WTC11 (cell line): ENCODE measurements around the gene MAML2. TPM values are rescaled to one million over a fixed set of nuclear protein-coding genes. Genes with fewer than 3 reads are reported as not detected.

Source experiments
- ATAC-seq: fragments of 200-7000 bp; cut with Tn5 transposase; 2 replicates; pipeline ENCODE4 v1.10.0; 2021; ENCODE audit warnings: mild to moderate bottlenecking, moderate library complexity
- CTCF ChIA-PET: fragments of 300-600 bp; sonication (Branson Sonifier 250); formaldehyde crosslinking; loops from one replicate; lab custom pipeline; 2021; ENCODE audit warnings: antibody characterized with exemption; lab: Charles Lee
- POLR2A ChIA-PET: fragments of 350-600 bp; sonication (Branson Sonifier 250); formaldehyde crosslinking; loops from one replicate; lab custom pipeline; 2021; ENCODE audit warnings: antibody characterized with exemption; lab: Charles Lee
- DNase-seq: peaks from one replicate; pipeline ENCODE4 v3.0.0; 2021; ENCODE audit warnings: low spot score
- H3K27ac Mint-ChIP-seq: 2 replicates; pipeline ENCODE4 v1.8.0; 2021; ENCODE audit warnings: mixed read lengths
- H3K27me3 Mint-ChIP-seq: 2 replicates; pipeline ENCODE4 v1.8.0; 2021; ENCODE audit warnings: low read depth, mild to moderate bottlenecking, moderate library complexity, mixed read lengths
- H3K36me3 Mint-ChIP-seq: 2 replicates; pipeline ENCODE4 v1.8.0; 2021; ENCODE audit warnings: mixed read lengths
- H3K4me1 Mint-ChIP-seq: 2 replicates; pipeline ENCODE4 v1.8.0; 2022; ENCODE audit warnings: mixed read lengths
- H3K4me3 Mint-ChIP-seq: 2 replicates; pipeline ENCODE4 v1.8.0; 2021; ENCODE audit warnings: mild to moderate bottlenecking, moderate library complexity, mixed read lengths
- H3K9me3 Mint-ChIP-seq: 2 replicates; pipeline ENCODE4 v1.8.0; 2021; ENCODE audit warnings: mixed read lengths
- AR ChIP-seq: fragments of 250-450 bp; sonication (Bioruptor Pico); IDR thresholded peaks from 2 replicates; pipeline ENCODE4 v1.9.0; 2021; ENCODE audit warnings: mild to moderate bottlenecking
- ATF1 ChIP-seq: sonication (generic); formaldehyde crosslinking; IDR thresholded peaks from 2 replicates; pipeline ENCODE4 v1.8.1; 2023; ENCODE audit warnings: mild to moderate bottlenecking, moderate library complexity, missing genetic modification reagents
- E2F4 ChIP-seq: sonication (generic); formaldehyde crosslinking; IDR thresholded peaks from 2 replicates; pipeline ENCODE4 v1.8.1; 2022; ENCODE audit warnings: low read depth, mild to moderate bottlenecking, moderate library complexity, missing genetic modification reagents, borderline replicate concordance
- ELF4 ChIP-seq: sonication (generic); formaldehyde crosslinking; IDR thresholded peaks from 2 replicates; pipeline ENCODE4 v1.8.1; 2022; ENCODE audit warnings: low read depth, mild to moderate bottlenecking, moderate library complexity, missing genetic modification reagents
- EMX1 ChIP-seq: fragments of 250-450 bp; sonication (Bioruptor Pico); IDR thresholded peaks from 2 replicates; pipeline ENCODE4 v1.8.0; 2021; ENCODE audit warnings: mild to moderate bottlenecking
- GABPB1 ChIP-seq: sonication (generic); formaldehyde crosslinking; IDR thresholded peaks from 2 replicates; pipeline ENCODE4 v1.8.1; 2023; ENCODE audit warnings: mild to moderate bottlenecking, missing genetic modification reagents
- JUN ChIP-seq: sonication (generic); formaldehyde crosslinking; IDR thresholded peaks from 2 replicates; pipeline ENCODE4 v1.8.0; 2023; ENCODE audit warnings: mild to moderate bottlenecking, missing genetic modification reagents
- NR1H2 ChIP-seq: sonication (generic); formaldehyde crosslinking; IDR thresholded peaks from 2 replicates; pipeline ENCODE4 v1.9.0; 2021; ENCODE audit warnings: mild to moderate bottlenecking, moderate library complexity, missing genetic modification reagents
- PREB ChIP-seq: sonication (generic); formaldehyde crosslinking; IDR thresholded peaks from 2 replicates; pipeline ENCODE4 v1.8.1; 2022; ENCODE audit warnings: mild to moderate bottlenecking, missing genetic modification reagents, moderate library complexity, borderline replicate concordance
- SMAD3 ChIP-seq: sonication (generic); formaldehyde crosslinking; IDR thresholded peaks from 2 replicates; pipeline ENCODE4 v1.8.0; 2022; ENCODE audit warnings: missing genetic modification reagents, mild to moderate bottlenecking, borderline replicate concordance
- SP1 ChIP-seq: sonication (generic); formaldehyde crosslinking; conservative IDR thresholded peaks from 2 replicates; pipeline ENCODE4 v1.8.1; 2022; ENCODE audit warnings: missing genetic modification reagents
- TCF7 ChIP-seq: sonication (generic); formaldehyde crosslinking; IDR thresholded peaks from 2 replicates; pipeline ENCODE4 v1.8.0; 2022; ENCODE audit warnings: mild to moderate bottlenecking, low read depth, missing genetic modification reagents, moderate library complexity
- ZBTB21 ChIP-seq: sonication (generic); formaldehyde crosslinking; IDR thresholded peaks from 2 replicates; pipeline ENCODE4 v1.8.1; 2023; ENCODE audit warnings: mild to moderate bottlenecking, missing genetic modification reagents, borderline replicate concordance
- ZNF138 ChIP-seq: sonication (generic); formaldehyde crosslinking; conservative IDR thresholded peaks from 2 replicates; pipeline ENCODE4 v1.8.1; 2022; ENCODE audit warnings: mild to moderate bottlenecking, moderate library complexity, missing genetic modification reagents
- ZNF317 ChIP-seq: sonication (generic); formaldehyde crosslinking; IDR thresholded peaks from 2 replicates; pipeline ENCODE4 v1.8.1; 2023; ENCODE audit warnings: low read depth, mild to moderate bottlenecking, moderate library complexity, missing genetic modification reagents, borderline replicate concordance
- ZNF512 ChIP-seq: sonication (generic); formaldehyde crosslinking; IDR thresholded peaks from 2 replicates; pipeline ENCODE4 v1.8.1; 2022; ENCODE audit warnings: missing genetic modification reagents, borderline replicate concordance
- ZNF671 ChIP-seq: fragments of 250-450 bp; sonication (Bioruptor Pico); IDR thresholded peaks from 2 replicates; pipeline ENCODE4 v1.8.0; 2021; ENCODE audit warnings: mild to moderate bottlenecking
- total RNA-seq: library from RNA; stranded (reverse); gene quantifications from 3 replicates; pipeline ENCODE4 v1.2.3, GENCODE V29; 2021
- TF ChIP-seq, protein P1 (sequence below): sonication (generic); formaldehyde crosslinking; IDR thresholded peaks from 2 replicates; pipeline ENCODE4 v1.8.1; 2023; ENCODE audit warnings: mild to moderate bottlenecking, missing genetic modification reagents, borderline replicate concordance
- TF ChIP-seq, protein P2 (sequence below): sonication (generic); formaldehyde crosslinking; IDR thresholded peaks from 2 replicates; pipeline ENCODE4 v1.8.0; 2022; ENCODE audit warnings: mild to moderate bottlenecking, missing genetic modification reagents

MAML2 gene
- total RNA-seq, 1 experiment from 2014 or later, result 8.1 TPM

DNA sequence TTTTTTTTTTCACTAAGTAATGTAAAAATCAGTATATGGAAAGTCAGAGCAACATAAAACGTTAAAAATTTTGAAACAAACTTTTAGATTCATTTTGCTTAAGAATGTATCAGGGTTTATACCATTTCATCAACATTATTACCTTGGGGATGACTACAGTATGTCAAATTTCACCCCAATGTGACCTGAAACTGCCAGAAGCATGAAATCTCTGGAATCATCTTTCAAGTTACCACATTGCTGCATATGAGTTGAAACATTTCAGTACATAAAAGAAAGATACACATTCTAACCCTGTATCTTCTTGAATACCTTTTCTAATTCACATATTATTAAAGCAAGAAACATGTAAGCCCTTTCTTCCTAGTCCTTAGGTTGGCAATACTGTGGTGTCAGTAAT is 32.8 kb downstream of the MAML2 start (continued):
- no peak for TF ChIP-seq E2F4
- TF ChIP-seq PREB (CRISPR knock-in tag), result no peak
- no peak for TF ChIP-seq ZBTB21
- no peak for TF ChIP-seq ZNF671 (CRISPR knock-in tag)
- TF ChIP-seq, protein P1, sequence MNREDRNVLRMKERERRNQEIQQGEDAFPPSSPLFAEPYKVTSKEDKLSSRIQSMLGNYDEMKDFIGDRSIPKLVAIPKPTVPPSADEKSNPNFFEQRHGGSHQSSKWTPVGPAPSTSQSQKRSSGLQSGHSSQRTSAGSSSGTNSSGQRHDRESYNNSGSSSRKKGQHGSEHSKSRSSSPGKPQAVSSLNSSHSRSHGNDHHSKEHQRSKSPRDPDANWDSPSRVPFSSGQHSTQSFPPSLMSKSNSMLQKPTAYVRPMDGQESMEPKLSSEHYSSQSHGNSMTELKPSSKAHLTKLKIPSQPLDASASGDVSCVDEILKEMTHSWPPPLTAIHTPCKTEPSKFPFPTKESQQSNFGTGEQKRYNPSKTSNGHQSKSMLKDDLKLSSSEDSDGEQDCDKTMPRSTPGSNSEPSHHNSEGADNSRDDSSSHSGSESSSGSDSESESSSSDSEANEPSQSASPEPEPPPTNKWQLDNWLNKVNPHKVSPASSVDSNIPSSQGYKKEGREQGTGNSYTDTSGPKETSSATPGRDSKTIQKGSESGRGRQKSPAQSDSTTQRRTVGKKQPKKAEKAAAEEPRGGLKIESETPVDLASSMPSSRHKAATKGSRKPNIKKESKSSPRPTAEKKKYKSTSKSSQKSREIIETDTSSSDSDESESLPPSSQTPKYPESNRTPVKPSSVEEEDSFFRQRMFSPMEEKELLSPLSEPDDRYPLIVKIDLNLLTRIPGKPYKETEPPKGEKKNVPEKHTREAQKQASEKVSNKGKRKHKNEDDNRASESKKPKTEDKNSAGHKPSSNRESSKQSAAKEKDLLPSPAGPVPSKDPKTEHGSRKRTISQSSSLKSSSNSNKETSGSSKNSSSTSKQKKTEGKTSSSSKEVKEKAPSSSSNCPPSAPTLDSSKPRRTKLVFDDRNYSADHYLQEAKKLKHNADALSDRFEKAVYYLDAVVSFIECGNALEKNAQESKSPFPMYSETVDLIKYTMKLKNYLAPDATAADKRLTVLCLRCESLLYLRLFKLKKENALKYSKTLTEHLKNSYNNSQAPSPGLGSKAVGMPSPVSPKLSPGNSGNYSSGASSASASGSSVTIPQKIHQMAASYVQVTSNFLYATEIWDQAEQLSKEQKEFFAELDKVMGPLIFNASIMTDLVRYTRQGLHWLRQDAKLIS, result no peak
- no peak for TF ChIP-seq ZNF512 (CRISPR knock-in tag)
- TF ChIP-seq, all 79 proteins: peak for 0

DNA sequence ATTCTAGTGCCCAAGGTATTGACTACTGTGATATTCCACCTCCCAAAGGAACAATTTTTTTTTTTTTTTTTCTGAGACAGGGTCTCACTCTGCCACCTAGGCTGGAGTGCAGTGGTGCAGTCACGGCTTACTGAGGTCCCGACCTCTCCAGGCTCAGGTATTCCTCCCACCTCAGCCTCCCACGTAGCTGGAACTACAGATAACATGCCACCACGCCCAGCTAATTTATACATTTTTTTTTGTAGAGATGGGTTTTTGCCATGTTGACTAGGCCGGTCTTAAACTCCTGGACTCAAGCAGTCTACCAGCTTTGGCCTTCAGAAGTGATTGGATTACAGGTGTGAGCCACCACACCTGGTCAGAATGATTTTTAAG is 33.4 kb downstream of the MAML2 start:
- Mint-ChIP-seq H3K9me3 (no peaks in the 10 kb centered on the region), H3K36me3 (no peaks in the 10 kb centered on the region), H3K4me3 (no peak overlapping the region), H3K4me1 (peaks cover 57% of the 10 kb centered on the region), H3K27ac (no peak overlapping the region; the same call in 1 of the 2 replicates), H3K27me3 (no peaks in the 10 kb centered on the region)
- POLR2A ChIA-PET, result no interaction called here
- CTCF ChIA-PET, result no interaction called here
- ATAC-seq, result peak; percentile 19; the same call in 1 of the 2 replicates
- TF ChIP-seq NR1H2 (no peak), ZNF138 (CRISPR knock-in tag) (no peak), JUN (CRISPR knock-in tag) (no peak), TCF7 (CRISPR knock-in tag) (no peak), EMX1 (no peak), ELF4 (no peak), SP1 (CRISPR knock-in tag) (no peak), ATF1 (CRISPR knock-in tag) (no peak), AR (no peak), ZNF317 (CRISPR knock-in tag) (no peak), SMAD3 (no peak), GABPB1 (CRISPR knock-in tag) (no peak)
- TF ChIP-seq, protein P2, sequence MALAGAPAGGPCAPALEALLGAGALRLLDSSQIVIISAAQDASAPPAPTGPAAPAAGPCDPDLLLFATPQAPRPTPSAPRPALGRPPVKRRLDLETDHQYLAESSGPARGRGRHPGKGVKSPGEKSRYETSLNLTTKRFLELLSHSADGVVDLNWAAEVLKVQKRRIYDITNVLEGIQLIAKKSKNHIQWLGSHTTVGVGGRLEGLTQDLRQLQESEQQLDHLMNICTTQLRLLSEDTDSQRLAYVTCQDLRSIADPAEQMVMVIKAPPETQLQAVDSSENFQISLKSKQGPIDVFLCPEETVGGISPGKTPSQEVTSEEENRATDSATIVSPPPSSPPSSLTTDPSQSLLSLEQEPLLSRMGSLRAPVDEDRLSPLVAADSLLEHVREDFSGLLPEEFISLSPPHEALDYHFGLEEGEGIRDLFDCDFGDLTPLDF (CRISPR knock-in tag), result no peak
- DNase-seq, result no peak
